ENCODE results near the gene FOXRED1.

FOXRED1 gene

DNA sequence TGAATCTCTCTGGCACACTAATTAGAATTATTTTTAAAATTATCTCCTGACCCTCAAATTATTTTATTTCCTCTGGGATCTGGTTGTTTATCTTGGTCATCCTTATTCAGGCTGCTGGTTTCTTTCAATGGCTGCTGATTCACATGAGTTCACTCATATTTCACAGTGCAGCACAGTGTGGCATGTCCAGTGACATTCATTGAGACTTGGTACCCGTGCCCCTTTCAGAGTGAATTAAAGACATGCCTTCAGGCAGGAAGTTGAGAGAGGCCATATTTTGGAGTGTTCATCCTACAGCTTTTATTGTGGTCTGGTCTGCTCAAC, 48.4 kb downstream of the FOXRED1 start:
- DNase-seq: no peak

DNA sequence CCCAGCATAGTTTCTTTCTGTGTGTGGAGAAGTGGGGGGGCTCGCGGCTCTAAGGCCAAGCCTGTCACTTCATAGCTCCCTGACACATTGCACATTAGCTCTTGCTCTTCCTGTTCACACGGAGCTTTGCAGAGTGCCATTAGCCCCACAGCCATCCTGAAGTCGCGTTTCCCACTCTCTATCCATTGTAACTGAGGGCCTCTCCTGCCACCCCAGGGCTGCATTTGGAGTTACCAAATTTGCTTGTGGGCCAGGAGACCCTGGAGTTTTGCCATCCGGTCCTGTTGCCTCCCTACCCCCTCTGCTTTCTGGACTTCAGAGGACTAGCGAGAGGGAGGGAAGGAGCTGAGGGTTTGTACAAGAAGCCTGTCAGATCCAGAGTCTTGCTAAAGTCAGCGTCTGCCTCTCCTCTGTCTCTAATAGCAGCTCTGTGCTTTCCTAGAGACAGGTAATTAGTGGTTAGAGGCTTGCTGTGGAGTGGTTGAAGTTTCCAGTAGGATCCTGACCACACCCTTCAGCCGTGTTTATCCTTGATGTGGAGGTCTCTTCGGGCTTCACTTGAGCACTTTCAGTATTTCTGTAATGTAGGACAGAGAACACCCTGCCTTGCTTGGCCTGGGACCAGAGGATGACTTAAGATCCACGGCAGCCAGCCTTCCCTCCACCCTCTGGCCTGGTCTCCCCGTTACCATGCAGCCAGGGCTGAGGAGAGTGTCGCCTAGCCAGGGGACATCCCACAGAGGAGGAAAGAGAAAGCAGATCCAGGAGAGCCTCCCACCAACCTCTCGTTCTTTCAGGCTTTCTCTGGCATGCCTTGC, 49.0 kb downstream of the FOXRED1 start:
- DNase-seq: no peak

DNA sequence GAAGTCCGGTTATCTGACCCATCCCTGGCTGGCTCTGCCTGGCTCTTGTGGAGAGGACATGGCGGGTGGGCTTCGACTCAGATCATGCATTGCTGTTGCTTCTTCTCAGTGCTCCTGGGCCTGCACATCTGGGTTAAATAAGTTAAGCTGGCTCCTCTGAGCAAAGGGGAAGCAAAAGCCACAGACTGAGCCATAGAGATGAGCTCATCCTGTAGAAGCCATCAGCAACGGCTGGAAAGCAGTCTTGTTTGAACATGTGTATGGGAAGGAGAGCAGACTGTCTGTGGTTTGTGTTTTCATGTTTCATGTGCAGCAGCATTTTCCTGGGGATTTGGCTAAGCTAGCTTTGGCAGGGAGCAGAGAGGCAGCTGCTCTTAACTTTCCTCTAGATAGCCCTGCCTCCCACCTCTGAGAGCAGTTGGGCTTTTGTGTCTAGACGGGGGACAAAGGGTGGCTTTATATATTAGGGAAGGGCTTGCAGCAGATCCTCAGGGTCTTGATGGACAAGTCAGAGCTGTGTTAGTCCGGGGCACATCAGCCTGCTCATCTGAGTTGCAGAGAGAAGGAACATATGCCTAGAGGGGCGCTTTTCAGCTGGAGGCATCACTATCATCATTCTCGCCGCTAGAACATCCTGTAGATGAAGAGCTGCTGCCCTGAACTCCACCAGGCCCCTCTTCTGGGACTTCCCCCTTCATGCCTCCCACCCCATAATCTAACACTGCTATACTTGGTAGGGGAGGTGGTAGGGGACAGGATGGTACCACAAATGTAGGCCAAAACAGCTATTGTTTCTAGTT, 49.8 kb downstream of the FOXRED1 start:
- DNase-seq: no peak

DNA sequence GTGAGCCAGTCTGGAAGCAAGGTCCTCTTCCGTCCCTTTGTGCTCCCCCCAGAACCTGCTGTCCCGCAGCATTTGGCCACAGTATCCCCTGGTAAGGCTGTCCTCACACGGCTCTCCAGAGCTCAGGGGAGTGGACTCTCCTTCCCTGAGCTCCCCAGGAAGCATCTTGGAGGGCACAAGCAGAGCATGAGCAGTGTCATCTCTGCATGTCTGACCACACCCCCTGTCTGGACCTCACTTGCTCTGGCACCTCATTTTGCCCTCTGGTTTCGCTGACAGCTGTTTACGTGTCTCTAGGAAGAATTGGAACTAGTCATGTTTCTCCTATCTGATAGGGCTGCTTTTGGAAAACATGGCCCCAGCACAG, 50.4 kb downstream of the FOXRED1 start:
- DNase-seq: no peak

GRCh38 chr11:126322996-126323395, 54.0 kb downstream of the FOXRED1 start:
- no peak for DNase-seq

DNA sequence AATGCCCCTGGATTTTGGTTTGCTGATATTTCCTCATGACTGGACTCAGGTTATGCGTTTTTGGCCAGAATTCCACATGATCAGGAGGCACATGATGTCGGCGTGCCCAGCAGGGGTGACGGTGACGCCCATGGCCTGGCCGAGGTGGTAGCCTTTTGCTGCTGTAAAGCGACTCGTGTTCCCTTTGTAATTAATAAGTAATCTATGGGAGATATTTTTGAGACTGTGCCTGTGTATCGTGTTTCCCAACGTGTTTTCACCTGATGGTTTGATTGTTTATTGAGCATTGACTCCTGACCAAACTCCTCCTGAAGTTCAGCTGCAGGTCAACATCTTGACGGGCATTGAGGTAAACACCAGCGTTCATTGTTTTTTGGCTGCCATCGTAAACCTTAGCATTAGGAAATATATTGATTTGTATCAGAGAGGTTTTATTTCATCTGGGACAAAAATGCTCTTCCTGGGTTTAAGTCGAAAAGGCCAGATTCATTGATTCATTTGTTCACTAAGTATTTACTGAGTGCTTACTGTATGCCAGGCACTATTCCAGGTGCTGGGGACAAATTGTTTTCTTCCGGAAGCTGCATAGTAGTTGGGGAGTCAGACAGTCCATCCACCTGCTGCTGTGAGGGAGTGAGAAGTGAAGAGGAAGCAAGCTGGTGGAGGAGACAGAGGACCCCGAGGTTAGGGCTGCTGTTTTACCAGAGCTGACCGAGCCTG, 58.5 kb downstream of the FOXRED1 start:
- no peak for DNase-seq
